Astrocyte (in vitro differentiated cells and primary cell): ENCODE results near the gene SCAPER.

ENCODE experiments used
- EZH2 ChIP-seq: IDR thresholded peaks from 2 replicates; pipeline ENCODE4 v1.6.1; 2012; ENCODE audit warnings: mild to moderate bottlenecking, low read length, inconsistent platforms; ENCODE audit not compliant: insufficient read depth
- TF ChIP-seq, protein P1 (sequence below): IDR thresholded peaks from 2 replicates; pipeline ENCODE4 v1.5.1; 2011; ENCODE audit warnings: low read depth, mild to moderate bottlenecking, inconsistent platforms, low read length, moderate library complexity; ENCODE audit not compliant: insufficient read depth

DNA sequence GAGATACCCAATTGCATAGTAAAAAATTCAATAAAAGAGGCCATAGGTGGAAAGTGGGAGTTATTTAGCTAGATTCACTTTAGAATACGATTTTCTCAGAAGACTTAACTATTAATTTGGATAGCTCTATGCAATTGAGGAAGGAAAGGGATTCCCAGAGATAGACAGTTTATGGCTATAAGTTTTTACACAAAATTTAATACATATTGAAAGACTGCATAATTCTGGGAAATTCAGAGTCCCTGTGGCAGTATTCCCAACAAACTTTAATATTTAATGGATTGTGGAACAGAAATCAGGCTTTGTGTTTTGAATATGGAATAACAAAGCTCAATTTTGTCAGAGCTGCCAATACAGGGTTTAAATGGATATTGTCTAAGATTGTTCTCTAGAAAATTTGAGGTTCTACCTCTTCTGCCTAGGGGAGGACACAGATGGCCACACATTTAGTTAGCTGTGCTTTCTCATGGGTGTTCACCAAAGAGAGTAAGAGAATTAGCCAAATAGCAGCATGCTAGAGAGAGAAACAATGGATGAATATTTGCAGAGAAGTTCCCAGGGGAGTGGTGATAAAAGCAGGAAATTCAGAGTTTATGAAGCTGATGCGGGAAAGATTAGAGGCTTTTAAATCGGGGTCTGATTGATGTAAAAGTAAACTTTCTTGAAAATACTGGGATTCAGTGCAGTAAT is 560.1 kb downstream of the SCAPER start:
- TF ChIP-seq, protein P1, sequence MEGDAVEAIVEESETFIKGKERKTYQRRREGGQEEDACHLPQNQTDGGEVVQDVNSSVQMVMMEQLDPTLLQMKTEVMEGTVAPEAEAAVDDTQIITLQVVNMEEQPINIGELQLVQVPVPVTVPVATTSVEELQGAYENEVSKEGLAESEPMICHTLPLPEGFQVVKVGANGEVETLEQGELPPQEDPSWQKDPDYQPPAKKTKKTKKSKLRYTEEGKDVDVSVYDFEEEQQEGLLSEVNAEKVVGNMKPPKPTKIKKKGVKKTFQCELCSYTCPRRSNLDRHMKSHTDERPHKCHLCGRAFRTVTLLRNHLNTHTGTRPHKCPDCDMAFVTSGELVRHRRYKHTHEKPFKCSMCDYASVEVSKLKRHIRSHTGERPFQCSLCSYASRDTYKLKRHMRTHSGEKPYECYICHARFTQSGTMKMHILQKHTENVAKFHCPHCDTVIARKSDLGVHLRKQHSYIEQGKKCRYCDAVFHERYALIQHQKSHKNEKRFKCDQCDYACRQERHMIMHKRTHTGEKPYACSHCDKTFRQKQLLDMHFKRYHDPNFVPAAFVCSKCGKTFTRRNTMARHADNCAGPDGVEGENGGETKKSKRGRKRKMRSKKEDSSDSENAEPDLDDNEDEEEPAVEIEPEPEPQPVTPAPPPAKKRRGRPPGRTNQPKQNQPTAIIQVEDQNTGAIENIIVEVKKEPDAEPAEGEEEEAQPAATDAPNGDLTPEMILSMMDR = no peak
- no peak for TF ChIP-seq EZH2
